T-cell (primary cell): Measurements from ENCODE around the gene BAZ1A. TPM values are rescaled to one million over a fixed set of nuclear protein-coding genes. Genes with fewer than 3 reads are reported as not detected.

Experiments used
- ATAC-seq, 4 experiments: fragments of 200-7000 bp in 3 of 4; fragments of 150-1000 bp in 1 of 4; cut with Tn5 transposase; replicated peaks in 1 of 4; 1 replicate in 3 of 4; 2 replicates in 1 of 4; pipeline ENCODE4 v1.10.0; 2021; ENCODE audit warnings: moderate library complexity in 3 of 4, mild to moderate bottlenecking in 2 of 4, moderate number of reproducible peaks in 1 of 4
- CTCF ChIA-PET, 2 donors: fragments of 300-600 bp; sonication (Branson Sonifier 250); formaldehyde crosslinking; loops; one replicate each; lab custom pipeline; 2022; ENCODE audit warnings: antibody characterized with exemption in 2 of 2; lab: Charles Lee
- POLR2A ChIA-PET, 2 donors: fragments of 300-600 bp; sonication (Branson Sonifier 250); formaldehyde crosslinking; loops; one replicate each; lab custom pipeline; 2022; ENCODE audit warnings: antibody characterized with exemption in 2 of 2; lab: Charles Lee
- DNase-seq, 35 experiments: peaks; one replicate each; pipeline versions ENCODE4 v3.0.0 to v3.0.0-alpha.2; 2013 to 2023
- H3K27ac ChIP-seq: one replicate; pipeline ENCODE4 v1.5.1; 2013; ENCODE audit warnings: low read length
- H3K27me3 ChIP-seq, 2 experiments: replicated peaks in 1 of 2; 1 replicate in 1 of 2; 2 replicates in 1 of 2; pipeline versions ENCODE4 v1.6.1 to v1.7.0; 2013; ENCODE audit warnings: low read length in 1 of 2, mixed read lengths in 1 of 2; ENCODE audit not compliant: control insufficient read depth in 2 of 2, insufficient read depth in 2 of 2; ENCODE audit errors: extremely low read depth in 1 of 2
- H3K36me3 ChIP-seq, 2 donors: 1 replicate in 1 of 2; 2 replicates in 1 of 2; pipeline versions ENCODE4 v1.6.1 to v1.7.0; 2013; ENCODE audit warnings: low read length in 1 of 2; ENCODE audit not compliant: control insufficient read depth in 2 of 2, insufficient read depth in 1 of 2; ENCODE audit errors: extremely low read depth in 1 of 2
- H3K4me1 ChIP-seq, 2 experiments: 1 replicate in 1 of 2; 2 replicates in 1 of 2; pipeline versions ENCODE4 v1.6.1 to v1.7.0; 2013; ENCODE audit warnings: low read length in 2 of 2, mixed read lengths in 1 of 2; ENCODE audit not compliant: insufficient read depth in 2 of 2, control insufficient read depth in 1 of 2; ENCODE audit errors: extremely low read depth in 1 of 2
- H3K4me3 ChIP-seq, 2 donors: 1 replicate in 1 of 2; 2 replicates in 1 of 2; pipeline versions ENCODE4 v1.5.1 to v1.7.0; 2013; ENCODE audit warnings: mild to moderate bottlenecking in 2 of 2, low read length in 1 of 2, moderate library complexity in 1 of 2; ENCODE audit not compliant: control insufficient read depth in 1 of 2; ENCODE audit errors: extremely low read depth in 1 of 2
- H3K9me3 ChIP-seq: 2 replicates; pipeline ENCODE4 v1.7.0; 2013
- H3K27ac Mint-ChIP-seq, 2 donors: one replicate each; pipeline ENCODE4 v1.8.0; 2020 to 2021; ENCODE audit warnings: mild to moderate bottlenecking in 2 of 2, mixed read lengths in 2 of 2
- H3K27me3 Mint-ChIP-seq, 2 donors: one replicate each; pipeline ENCODE4 v1.8.0; 2021 to 2022; ENCODE audit warnings: mixed read lengths in 2 of 2
- H3K36me3 Mint-ChIP-seq: one replicate; pipeline ENCODE4 v1.8.0; 2021; ENCODE audit warnings: mixed read lengths
- H3K4me1 Mint-ChIP-seq, 3 donors: one replicate each; pipeline ENCODE4 v1.8.0; 2020 to 2022; ENCODE audit warnings: mixed read lengths in 3 of 3, mild to moderate bottlenecking in 1 of 3
- H3K4me3 Mint-ChIP-seq, 3 donors: one replicate each; pipeline ENCODE4 v1.8.0; 2020 to 2022; ENCODE audit warnings: mild to moderate bottlenecking in 3 of 3, mixed read lengths in 3 of 3, moderate library complexity in 3 of 3
- H3K9me3 Mint-ChIP-seq, 3 donors: one replicate each; pipeline ENCODE4 v1.8.0; 2020 to 2022; ENCODE audit warnings: mixed read lengths in 3 of 3
- WGBS: methylation state at CpG from one replicate; pipeline ENCODE4 v1.1.5; 2013; ENCODE audit warnings: missing lambda C conversion rate; ENCODE audit not compliant: insufficient coverage; 5-methylcytosine and 5-hydroxymethylcytosine counted together
- total RNA-seq, 35 experiments: library from RNA in 6 of 35; stranded (reverse) in 6 of 35; fragments of 120-200 nt in 1 of 35; gene quantifications; one replicate each; pipeline versions ENCODE4 v1.2.1 to v1.2.4 and lab custom pipeline; 2013 to 2026

Gene BAZ1A
- total RNA-seq, 5 donors from 2014 or later (not counting 1 experiment from before 2014, with no cell fraction given), result 38.0 to 56.2 (median 44.6) TPM

GRCh38 chr14:34911209-34912150 is 36.3 kb upstream of the BAZ1A start:
- no peak overlapping the region for H3K27ac ChIP-seq
- no peak overlapping the region for H3K4me3 ChIP-seq
- DNase-seq (no peak), ATAC-seq (no peak)
- H3K9me3 ChIP-seq, result no peaks in the 10 kb centered on the region
- no peaks in the 10 kb centered on the region for H3K9me3 Mint-ChIP-seq
- 88% methylated on average over 1 of the region's 6 CpGs for WGBS
- ChIA-PET CTCF (interaction anchor here (0.5 to 0.7 kb wide), 5 partner anchors 34 to 282 kb away, joined by 3 to 9 read pairs (median 3); partner anchors contain the start of gene FAM177A1 (in 1 of the 2)), POLR2A (interaction anchor here (0.6 kb wide), 2 partner anchors 39 to 72 kb away, joined by 4 to 6 read pairs; no protein-coding TSS in a partner anchor)
- H3K4me1 Mint-ChIP-seq, result no peaks in the 10 kb centered on the region
- H3K36me3 ChIP-seq, result peaks cover 0 to 2% of the 10 kb centered on the region in 2 donors
- H3K27me3 Mint-ChIP-seq, result no peaks in the 10 kb centered on the region
- no peaks in the 10 kb centered on the region for H3K36me3 Mint-ChIP-seq
- no peak overlapping the region for H3K4me3 Mint-ChIP-seq
- H3K27me3 ChIP-seq, result no peaks in the 10 kb centered on the region
- H3K4me1 ChIP-seq, result no peaks in the 10 kb centered on the region
- H3K27ac Mint-ChIP-seq, result no peak overlapping the region

DNA sequence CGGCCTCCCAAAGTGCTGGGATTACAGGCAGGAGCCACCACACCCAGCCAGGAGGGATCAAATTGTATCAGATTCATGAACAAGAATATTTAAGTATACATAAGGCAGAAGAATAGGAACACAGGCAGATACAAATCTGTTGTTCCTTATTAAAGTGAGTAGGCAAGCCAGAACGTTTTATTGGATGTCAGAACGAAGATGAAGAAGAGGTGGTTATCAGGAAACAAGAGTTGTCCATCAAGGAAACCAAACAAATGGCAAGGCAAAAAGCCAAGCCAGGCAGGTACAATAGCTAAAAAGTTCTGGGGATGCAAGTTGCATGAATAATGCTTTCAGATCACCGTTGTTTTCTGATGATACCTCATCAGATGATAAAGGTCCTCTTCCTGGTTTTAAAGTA is 31.1 kb upstream of the BAZ1A start:
- no peaks in the 10 kb centered on the region for H3K9me3 ChIP-seq
- H3K4me3 Mint-ChIP-seq, result no peak overlapping the region
- no peaks in the 10 kb centered on the region for H3K36me3 Mint-ChIP-seq
- H3K27ac ChIP-seq, result no peak overlapping the region
- DNase-seq, result no peak
- H3K36me3 ChIP-seq, result no peaks in the 10 kb centered on the region
- no peak for ATAC-seq
- H3K4me1 ChIP-seq, result no peaks in the 10 kb centered on the region
- ChIA-PET CTCF (no interaction called here), POLR2A (no interaction called here)
- H3K27me3 Mint-ChIP-seq, result no peaks in the 10 kb centered on the region
- H3K9me3 Mint-ChIP-seq, result no peaks in the 10 kb centered on the region
- no peaks in the 10 kb centered on the region for H3K27me3 ChIP-seq
- H3K4me1 Mint-ChIP-seq, result no peaks in the 10 kb centered on the region
- H3K27ac Mint-ChIP-seq, result no peak overlapping the region
- no peak overlapping the region for H3K4me3 ChIP-seq
- 90% methylated on average over 3 of the region's 4 CpGs for WGBS

DNA sequence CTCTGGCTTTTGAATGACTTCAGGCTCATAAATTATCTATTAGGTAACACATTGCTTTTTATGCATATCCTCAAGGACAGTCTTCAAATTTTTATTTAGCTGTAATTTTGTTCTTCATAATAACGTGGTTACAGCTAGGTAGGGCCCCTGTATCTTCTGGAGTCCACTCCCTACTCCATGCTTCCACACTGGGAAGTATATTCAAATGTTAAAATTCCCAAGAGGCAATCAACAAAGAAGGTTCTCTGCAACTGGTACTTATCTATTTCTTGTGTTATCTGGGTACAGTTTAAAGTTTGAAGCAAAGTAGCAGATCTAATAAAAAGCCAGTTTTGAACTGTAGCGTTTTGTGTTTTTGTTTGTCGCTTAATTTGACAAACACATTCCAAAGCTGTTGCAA is 20.1 kb upstream of the BAZ1A start:
- no peak overlapping the region for H3K4me3 Mint-ChIP-seq
- Histone ChIP-seq H3K4me3 (no peak overlapping the region), H3K27me3 (no peaks in the 10 kb centered on the region), H3K4me1 (peaks cover 0 to 5% of the 10 kb centered on the region in 2 experiments), H3K36me3 (no peaks in the 10 kb centered on the region), H3K9me3 (no peaks in the 10 kb centered on the region), H3K27ac (no peak overlapping the region)
- no peaks in the 10 kb centered on the region for H3K9me3 Mint-ChIP-seq
- POLR2A ChIA-PET, result no interaction called here
- no peaks in the 10 kb centered on the region for H3K27me3 Mint-ChIP-seq
- no peak overlapping the region for H3K27ac Mint-ChIP-seq
- CTCF ChIA-PET, result no interaction called here
- H3K4me1 Mint-ChIP-seq, result peaks cover 5 to 7% (median 5%) of the 10 kb centered on the region in 3 donors
- no peak for ATAC-seq
- no peak for DNase-seq
- no CpG with 5 or more reads among the region's 3 CpGs for WGBS
- H3K36me3 Mint-ChIP-seq, result no peaks in the 10 kb centered on the region

DNA sequence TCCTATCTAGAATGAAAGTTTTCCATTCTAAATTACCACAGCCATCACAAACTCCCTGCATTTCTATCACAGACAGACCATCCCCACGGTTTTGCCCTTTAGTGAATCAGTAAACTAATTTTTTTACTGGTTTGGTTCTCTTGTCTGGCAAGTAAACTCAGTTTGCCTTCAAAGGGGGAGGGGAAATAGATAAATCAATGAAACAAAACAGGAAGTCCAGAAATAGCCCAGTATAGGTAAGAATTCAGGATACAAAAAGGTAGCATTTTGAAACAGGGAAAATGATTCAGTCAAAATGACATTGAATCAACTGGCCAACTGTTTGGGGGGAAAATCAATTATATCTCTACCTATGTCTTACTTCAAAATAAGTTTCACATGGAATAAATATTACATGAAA is 15.8 kb upstream of the BAZ1A start:
- H3K27ac Mint-ChIP-seq, result no peak overlapping the region

GRCh38 chr14:34888186-34888585 is 13.0 kb upstream of the BAZ1A start:
- CTCF ChIA-PET, result interaction anchor here in 1 of 2 donors (0.7 kb wide), 1 partner anchor 53 kb away, joined by 3 read pairs; no protein-coding TSS in a partner anchor

More for the DNA sequence above, 15.8 kb upstream of the BAZ1A start:
- ATAC-seq (no peak), DNase-seq (no peak)
- Mint-ChIP-seq H3K27me3 (no peaks in the 10 kb centered on the region), H3K4me3 (no peak overlapping the region), H3K36me3 (no peaks in the 10 kb centered on the region), H3K9me3 (no peaks in the 10 kb centered on the region), H3K4me1 (peaks cover 5 to 7% (median 5%) of the 10 kb centered on the region in 3 donors)
- WGBS, result no CpG with 5 or more reads among the region's 1 CpG
- ChIA-PET CTCF (no interaction called here), POLR2A (no interaction called here)
- Histone ChIP-seq H3K4me3 (no peak overlapping the region), H3K36me3 (no peaks in the 10 kb centered on the region), H3K27ac (no peak overlapping the region), H3K9me3 (no peaks in the 10 kb centered on the region), H3K27me3 (no peaks in the 10 kb centered on the region), H3K4me1 (peaks cover 0 to 5% of the 10 kb centered on the region in 2 experiments)

GRCh38 chr14:34883954-34884353 is 8.8 kb upstream of the BAZ1A start:
- no peaks in the 10 kb centered on the region for H3K9me3 ChIP-seq
- H3K4me3 ChIP-seq, result no peak overlapping the region
- H3K27me3 ChIP-seq, result no peaks in the 10 kb centered on the region
- H3K36me3 Mint-ChIP-seq, result no peaks in the 10 kb centered on the region
- 100% methylated on average over 2 of the region's 4 CpGs for WGBS
- H3K4me1 ChIP-seq, result no peaks in the 10 kb centered on the region
- H3K4me3 Mint-ChIP-seq, result no peak overlapping the region
- POLR2A ChIA-PET, result interaction anchor here in 1 of 2 donors (0.6 kb wide), 1 partner anchor 142 kb away, joined by 7 read pairs; no protein-coding TSS in a partner anchor
- H3K27ac ChIP-seq, result no peak overlapping the region
- CTCF ChIA-PET, result no interaction called here
- no peaks in the 10 kb centered on the region for H3K27me3 Mint-ChIP-seq
- H3K9me3 Mint-ChIP-seq, result no peaks in the 10 kb centered on the region
- ATAC-seq (no peak), DNase-seq (no peak)
- no peak overlapping the region for H3K27ac Mint-ChIP-seq
- no peaks in the 10 kb centered on the region for H3K36me3 ChIP-seq
- H3K4me1 Mint-ChIP-seq, result no peaks in the 10 kb centered on the region

More at GRCh38 chr14:34888186-34888585, 13.0 kb upstream of the BAZ1A start:
- Mint-ChIP-seq H3K27ac (no peak overlapping the region), H3K4me1 (peaks cover 5 to 7% (median 5%) of the 10 kb centered on the region in 3 donors), H3K27me3 (no peaks in the 10 kb centered on the region), H3K4me3 (no peak overlapping the region), H3K9me3 (no peaks in the 10 kb centered on the region), H3K36me3 (no peaks in the 10 kb centered on the region)
- Histone ChIP-seq H3K4me3 (no peak overlapping the region), H3K27me3 (no peaks in the 10 kb centered on the region), H3K27ac (no peak overlapping the region), H3K4me1 (peaks cover 0 to 5% of the 10 kb centered on the region in 2 experiments), H3K36me3 (no peaks in the 10 kb centered on the region), H3K9me3 (no peaks in the 10 kb centered on the region)
- DNase-seq, result no peak
- no CpG with 5 or more reads among the region's 2 CpGs for WGBS
- no peak for ATAC-seq
- POLR2A ChIA-PET, result interaction anchor here in 1 of 2 donors (0.6 to 0.7 kb wide), 2 partner anchors 22 to 71 kb away, joined by 3 to 4 read pairs; no protein-coding TSS in a partner anchor
